H1 (cell line): ENCODE data around the gene ISCA2. TPM values are rescaled to one million over a fixed set of nuclear protein-coding genes. Genes with fewer than 3 reads are reported as not detected.
A peak's percentile ranks its signal among the peaks of the same experiment; 100 is the strongest.

Experiments
- CTCF ChIA-PET: fragments of 300-600 bp; sonication (Branson Sonifier 250); formaldehyde crosslinking; loops from one replicate; lab custom pipeline; 2021; ENCODE audit not compliant: partially characterized antibody; lab: Charles Lee
- POLR2A ChIA-PET: fragments of 300-600 bp; sonication (Branson Sonifier 250); formaldehyde crosslinking; loops from one replicate; lab custom pipeline; 2021; ENCODE audit warnings: inconsistent platforms; ENCODE audit not compliant: partially characterized antibody; lab: Charles Lee
- DNase-seq, 2 experiments: peaks; one replicate each; pipeline versions ENCODE4 v3.0.0 to v3.0.0-alpha.2; 2010 to 2022; ENCODE audit warnings: low spot score in 2 of 2, low read depth in 1 of 2, mixed read lengths in 1 of 2
- FAIRE-seq: peaks from 2 replicates; lab custom pipeline; 2011; peaks lifted over from hg19 to GRCh38; lab: Jason Lieb, UNC
- H2AFZ ChIP-seq: 2 replicates; pipeline ENCODE4 v1.8.1; 2012; ENCODE audit warnings: low read length, inconsistent platforms
- H2AK5ac ChIP-seq: 2 replicates; pipeline ENCODE4 v1.6.1; 2013; ENCODE audit warnings: low read depth, low read length
- H2BK120ac ChIP-seq: replicated peaks from 2 replicates; pipeline ENCODE3; 2013; ENCODE audit warnings: low read depth, low read length, inconsistent platforms
- H2BK12ac ChIP-seq: 2 replicates; pipeline ENCODE4 v1.6.1; 2013; ENCODE audit warnings: low read depth, low read length
- H2BK15ac ChIP-seq: 2 replicates; pipeline ENCODE4 v1.6.1; 2013; ENCODE audit warnings: low read length
- H2BK20ac ChIP-seq: 2 replicates; pipeline ENCODE4 v1.6.1; 2013; ENCODE audit warnings: low read length
- H2BK5ac ChIP-seq: 2 replicates; pipeline ENCODE4 v1.6.1; 2013; ENCODE audit warnings: low read depth, low read length
- H3K14ac ChIP-seq: 2 replicates; pipeline ENCODE4 v1.6.1; 2013; ENCODE audit warnings: inconsistent platforms; ENCODE audit not compliant: insufficient read length
- H3K18ac ChIP-seq: 2 replicates; pipeline ENCODE4 v1.6.1; 2013; ENCODE audit warnings: low read length; ENCODE audit errors: extremely low read depth
- H3K23ac ChIP-seq: 2 replicates; pipeline ENCODE4 v1.6.1; 2013; ENCODE audit warnings: inconsistent platforms; ENCODE audit not compliant: insufficient read length
- H3K23me2 ChIP-seq: 2 replicates; pipeline ENCODE4 v1.6.1; 2013; ENCODE audit warnings: low read depth, low read length
- H3K27ac ChIP-seq: 2 replicates; pipeline ENCODE4 v1.6.1; 2011; ENCODE audit warnings: low read depth, low read length, inconsistent platforms
- H3K27me3 ChIP-seq, 4 experiments: replicated peaks in 1 of 4; 1 replicate in 1 of 4; 2 replicates in 3 of 4; pipeline versions ENCODE4 v1.6.1 to v1.8.1; 2011 to 2013; ENCODE audit warnings: low read length in 3 of 4, mild to moderate bottlenecking in 3 of 4, inconsistent platforms in 2 of 4, mixed read lengths in 2 of 4, moderate library complexity in 1 of 4; ENCODE audit not compliant: control insufficient read depth in 3 of 4, insufficient read depth in 3 of 4; ENCODE audit errors: extremely low read depth in 1 of 4
- H3K36me3 ChIP-seq, 4 experiments: 2 replicates each; pipeline versions ENCODE4 v1.6.1 to v1.8.1; 2011 to 2013; ENCODE audit warnings: mild to moderate bottlenecking in 4 of 4, low read length in 3 of 4, moderate library complexity in 2 of 4, control low read depth in 1 of 4, inconsistent platforms in 1 of 4; ENCODE audit not compliant: insufficient read depth in 4 of 4, control insufficient read depth in 2 of 4
- H3K4ac ChIP-seq: replicated peaks from 2 replicates; pipeline ENCODE3; 2013; ENCODE audit warnings: low read length, low read depth, mixed read lengths, inconsistent platforms; ENCODE audit not compliant: insufficient read length
- H3K4me1 ChIP-seq, 4 experiments: replicated peaks in 1 of 4; 1 replicate in 1 of 4; 2 replicates in 3 of 4; pipeline versions ENCODE4 v1.6.1 to v1.8.1; 2011 to 2013; ENCODE audit warnings: low read length in 3 of 4, inconsistent platforms in 2 of 4, mixed read lengths in 1 of 4; ENCODE audit not compliant: insufficient read depth in 4 of 4, control insufficient read depth in 3 of 4
- H3K4me2 ChIP-seq, 2 experiments: 2 replicates each; pipeline versions ENCODE4 v1.6.1 to v1.8.1; 2011 to 2013; ENCODE audit warnings: low read depth in 2 of 2, low read length in 2 of 2, control low read depth in 1 of 2, inconsistent platforms in 1 of 2, mild to moderate bottlenecking in 1 of 2; ENCODE audit not compliant: insufficient read depth in 1 of 2
- H3K4me3 ChIP-seq, 4 experiments: fragments of 200-600, 300-600 bp in 1 of 4; sonication (generic), shearing (Covaris generic), sonication (Bioruptor Twin) in 1 of 4; 2 replicates each; pipeline versions ENCODE4 v1.5.1 to v1.8.1; 2011 to 2016; ENCODE audit warnings: low read length in 4 of 4, low read depth in 3 of 4, control low read depth in 2 of 4, inconsistent platforms in 2 of 4, mild to moderate bottlenecking in 2 of 4, mixed read lengths in 1 of 4, moderate library complexity in 1 of 4; ENCODE audit not compliant: insufficient read depth in 2 of 4; ENCODE audit errors: extremely low read depth in 1 of 4
- H3K56ac ChIP-seq: replicated peaks from 2 replicates; pipeline ENCODE3; 2013; ENCODE audit warnings: low read depth, mild to moderate bottlenecking, mixed read lengths, low read length, inconsistent platforms; ENCODE audit not compliant: insufficient read length
- H3K79me1 ChIP-seq: 2 replicates; pipeline ENCODE4 v1.6.1; 2013; ENCODE audit warnings: low read depth, low read length, control low read depth
- H3K79me2 ChIP-seq, 2 experiments: 2 replicates each; pipeline versions ENCODE4 v1.6.1 to v1.8.1; 2012 to 2013; ENCODE audit warnings: low read length in 2 of 2, mild to moderate bottlenecking in 2 of 2, inconsistent platforms in 1 of 2; ENCODE audit not compliant: insufficient read depth in 2 of 2, control insufficient read depth in 1 of 2
- H3K9ac ChIP-seq, 4 experiments: replicated peaks in 1 of 4; 1 replicate in 1 of 4; 2 replicates in 3 of 4; pipeline versions ENCODE4 v1.6.1 to v1.8.1; 2011 to 2013; ENCODE audit warnings: low read depth in 3 of 4, low read length in 3 of 4, control low read depth in 2 of 4, mild to moderate bottlenecking in 2 of 4, moderate library complexity in 2 of 4, inconsistent platforms in 1 of 4; ENCODE audit errors: extremely low read depth in 1 of 4
- H3K9me3 ChIP-seq, 2 experiments: 2 replicates each; pipeline versions ENCODE4 v1.6.1 to v1.8.1; 2012 to 2013; ENCODE audit warnings: mild to moderate bottlenecking in 2 of 2, moderate library complexity in 2 of 2, control low read depth in 1 of 2, inconsistent platforms in 1 of 2, low read depth in 1 of 2, low read length in 1 of 2, mixed read lengths in 1 of 2; ENCODE audit not compliant: insufficient read depth in 2 of 2
- H4K20me1 ChIP-seq, 2 experiments: replicated peaks in 1 of 2; 2 replicates each; pipeline versions ENCODE3 to v1.8.1; 2011 to 2013; ENCODE audit warnings: inconsistent platforms in 2 of 2, low read length in 2 of 2, mild to moderate bottlenecking in 1 of 2; ENCODE audit not compliant: insufficient read depth in 2 of 2, control insufficient read depth in 1 of 2
- H4K5ac ChIP-seq: 2 replicates; pipeline ENCODE4 v1.6.1; 2013; ENCODE audit warnings: low read length, low read depth, mixed read lengths, inconsistent platforms; ENCODE audit not compliant: insufficient read length
- H4K8ac ChIP-seq: 2 replicates; pipeline ENCODE4 v1.8.0; 2013; ENCODE audit warnings: mild to moderate bottlenecking, moderate library complexity, low read length, inconsistent platforms; ENCODE audit not compliant: insufficient read depth; ENCODE audit errors: extremely low read depth
- H4K91ac ChIP-seq: replicated peaks from 2 replicates; pipeline ENCODE3; 2013; ENCODE audit warnings: low read length, mixed read lengths, inconsistent platforms; ENCODE audit not compliant: insufficient read length
- E2F6 ChIP-seq: IDR thresholded peaks from 2 replicates; pipeline ENCODE4 v1.6.1; 2012; ENCODE audit warnings: inconsistent platforms
- KDM5A ChIP-seq: fragments of 200-600 bp; IDR thresholded peaks from 2 replicates; pipeline ENCODE4 v1.7.1; 2012; ENCODE audit warnings: mild to moderate bottlenecking, low read length, inconsistent platforms, mixed read lengths
- RFX5 ChIP-seq: IDR thresholded peaks from 2 replicates; pipeline ENCODE4 v1.6.1; 2011; ENCODE audit warnings: low read depth, low read length, improper control_type of control experiment, borderline replicate concordance
- WGBS, 2 experiments: shearing (Covaris generic) in 1 of 2; methylation state at CpG; one replicate each; pipeline versions ENCODE4 v1.1.6 to v1.1.7; 2013 to 2015; ENCODE audit warnings: low lambda C conversion rate in 2 of 2, mixed read lengths in 2 of 2, inconsistent platforms in 1 of 2, low coverage in 1 of 2, missing lambda C conversion rate in 1 of 2; ENCODE audit not compliant: insufficient replicate concordance in 2 of 2, insufficient coverage in 1 of 2, insufficient read length in 1 of 2; ENCODE audit errors: extremely low coverage in 1 of 2, missing lambda C conversion rate in 1 of 2; 5-methylcytosine and 5-hydroxymethylcytosine counted together
- polyA plus RNA-seq, 7 experiments: library from polyadenylated mRNA; depleted of rRNA in 3 of 7; stranded (reverse) in 5 of 7; unstranded in 2 of 7; fragments of >200 nt in 5 of 7; fragments of 200-250 nt in 2 of 7; gene quantifications; 1 replicate in 5 of 7; 2 replicates in 1 of 7; 4 replicates in 1 of 7; pipeline versions ENCODE4 v1.2.1 to v1.2.3, GENCODE V29; 2011 to 2013; ENCODE audit warnings: missing spikeins in 2 of 7, mixed read lengths in 2 of 7
- total RNA-seq: library from RNA; stranded (reverse); fragmentation: NEBNext Ultra II Directional; extraction: Animal tissue kit (Norgen Biotek cat#: 25700); gene quantifications from 2 replicates; pipeline ENCODE4 v1.2.1, GENCODE V29; 2021

The ISCA2 gene
- total and polyA plus RNA-seq, 2 of the 8 experiments (the other 6 are each of a cell fraction or from before 2014, with no cell fraction given) = 43.5 to 78.6 TPM

GRCh38 chr14:74476607-74477006 is 17.0 kb upstream of the ISCA2 start:
- no peak overlapping the region for H3K9ac ChIP-seq

More at GRCh38 chr14:74476607-74477006, 17.0 kb upstream of the ISCA2 start:
- Histone ChIP-seq H2AK5ac (no peak overlapping the region), H3K27me3 (no peaks in the 10 kb centered on the region), H3K4ac (no peak overlapping the region), H3K14ac (no peak overlapping the region), H3K36me3 (peaks cover 0 to 51% (median 17%) of the 10 kb centered on the region in 4 experiments; a peak in 7 of 8 replicates), H3K4me3 (no peak overlapping the region), H2BK5ac (no peak overlapping the region), H3K18ac (no peak overlapping the region), H4K91ac (no peak overlapping the region), H3K4me1 (peaks cover 0 to 3% (median 0%) of the 10 kb centered on the region in 4 experiments; a peak in 2 of 7 replicates), H3K79me1 (no peaks in the 10 kb centered on the region), H2BK15ac (no peak overlapping the region), H2BK20ac (no peak overlapping the region), H4K5ac (no peak overlapping the region), H3K23me2 (no peaks in the 10 kb centered on the region), H3K79me2 (no peaks in the 10 kb centered on the region), H4K8ac (no peak overlapping the region), H3K4me2 (no peak overlapping the region), H2AFZ (no peak overlapping the region), H3K9me3 (no peaks in the 10 kb centered on the region), H4K20me1 (no peaks in the 10 kb centered on the region), H3K27ac (peak overlapping the region; percentile 8; the same call in 1 of the 2 replicates), H3K23ac (no peak overlapping the region), H2BK120ac (no peak overlapping the region), H2BK12ac (no peak overlapping the region), H3K56ac (no peak overlapping the region)
- no peak for FAIRE-seq
- TF ChIP-seq E2F6 = no peak
- no peak for TF ChIP-seq KDM5A
- no peak for TF ChIP-seq RFX5
- POLR2A ChIA-PET = interaction anchor here (0.7 to 3.0 kb wide), 9 partner anchors 10 to 175 kb away, joined by 3 to 10 read pairs (median 3); partner anchors contain the start of gene VRTN
- WGBS, 2 experiments = 89% methylated on average over 3 of the region's 3 CpGs; no CpG with 5 or more reads in 1 of the 2 experiments
- no peak for DNase-seq
- CTCF ChIA-PET = interaction anchor here (0.7 to 12.6 kb wide), 11 partner anchors 14 to 243 kb away, joined by 3 to 181 read pairs (median 41); partner anchors contain the start of genes ABCD4 and VRTN
